Ovary (tissue), 9 donors: ENCODE data around the gene HIVEP3. TPM values are rescaled to one million over a fixed set of nuclear protein-coding genes. Genes with fewer than 3 reads are reported as not detected.

Source experiments
- DNase-seq, 5 donors: peaks; one replicate each; pipeline ENCODE4 v3.0.0-alpha.2; 2019 to 2020
- H3K27ac ChIP-seq, 2 donors: fragments of 200-600 bp; one replicate each; pipeline versions ENCODE4 v1.5.1 to v1.8.0; 2019 to 2022
- H3K27me3 ChIP-seq: fragments of 200-600 bp; one replicate; pipeline ENCODE4 v1.8.0; 2022
- H3K36me3 ChIP-seq: fragments of 200-600 bp; sonication (generic); one replicate; pipeline ENCODE4 v1.5.1; 2019
- H3K4me1 ChIP-seq: one replicate; pipeline ENCODE4 v1.8.1; 2013; ENCODE audit warnings: mild to moderate bottlenecking, moderate library complexity; ENCODE audit not compliant: insufficient read depth
- H3K4me3 ChIP-seq: fragments of 200-600 bp; sonication (generic); one replicate; pipeline ENCODE4 v1.5.1; 2017
- H3K9me3 ChIP-seq, 2 donors: fragments of 200-600 bp in 1 of 2; sonication (generic) in 1 of 2; one replicate each; pipeline versions ENCODE4 v1.5.1 to v1.8.1; 2013 to 2019; ENCODE audit warnings: mild to moderate bottlenecking in 1 of 2, moderate library complexity in 1 of 2
- CTCF ChIP-seq, 3 donors: fragments of 450-650 bp in 2 of 3; fragments of 200-600 bp in 1 of 3; IDR thresholded peaks; one replicate each; pipeline versions ENCODE4 v1.5.1 to v1.8.0; 2016 to 2022; ENCODE audit warnings: antibody characterized with exemption in 3 of 3, mild to moderate bottlenecking in 1 of 3
- EP300 ChIP-seq: sonication (generic); formaldehyde crosslinking; IDR thresholded peaks from one replicate; pipeline ENCODE4 v1.6.1; 2017; ENCODE audit warnings: antibody characterized with exemption
- POLR2A ChIP-seq: fragments of 450-650 bp; IDR thresholded peaks from one replicate; pipeline ENCODE4 v1.6.1; 2017; ENCODE audit warnings: antibody characterized with exemption, mild to moderate bottlenecking, moderate library complexity
- WGBS, 3 donors: extraction: QIAGEN DNeasy Blood & Tissue Kit in 1 of 3; methylation state at CpG; one replicate each; pipeline versions ENCODE4 v1.1.5 to v1.1.7; 2013 to 2017; 5-methylcytosine and 5-hydroxymethylcytosine counted together
- intact Hi-C, 4 donors: fragments of 100-400 bp; cut with DNase I; formaldehyde crosslinking; loops; one replicate each; pipeline versions ENCODE4 v1.11.0 to v1.15.1; 2022 to 2023
- polyA plus RNA-seq, 2 donors: library from polyadenylated mRNA; stranded (reverse); fragments of 200-250 nt in 1 of 2; fragments of 350-450 nt in 1 of 2; fragmentation: Illumina TruSeq in 1 of 2; extraction: RNeasy Lipid Tissue Mini Kit (QIAGEN cat#74804) in 1 of 2; gene quantifications; one replicate each; pipeline ENCODE4 v1.2.3, GENCODE V29; 2013 to 2014
- total RNA-seq, 7 donors: library from RNA; depleted of rRNA in 2 of 7; stranded (reverse); fragments of >200 nt in 2 of 7; fragmentation: NEBNext Ultra II Directional in 3 of 7; extraction: Animal tissue kit (Norgen Biotek cat#: 25700) in 3 of 7; gene quantifications; one replicate each; pipeline versions ENCODE4 v1.1.0 to v1.2.4, GENCODE V29; 2016 to 2023
- donor health status: DM: no; HTN: no; CAD: no; lungs with moderate emphysema.
- donor health status: DM: no; HTN: no; CAD: no.
- donor health status: Bipolar disorder and iron deficiency.
- donor health status: DM: yes; HTN: yes; CAD: no.
- donor health status: DM: no; HTN: no; CAD: no.
- donor health status: DM: yes; HTN: yes; CAD: no.

Gene HIVEP3
- total and polyA plus RNA-seq, 9 donors = 3.0 to 7.5 (median 5.2) TPM

DNA sequence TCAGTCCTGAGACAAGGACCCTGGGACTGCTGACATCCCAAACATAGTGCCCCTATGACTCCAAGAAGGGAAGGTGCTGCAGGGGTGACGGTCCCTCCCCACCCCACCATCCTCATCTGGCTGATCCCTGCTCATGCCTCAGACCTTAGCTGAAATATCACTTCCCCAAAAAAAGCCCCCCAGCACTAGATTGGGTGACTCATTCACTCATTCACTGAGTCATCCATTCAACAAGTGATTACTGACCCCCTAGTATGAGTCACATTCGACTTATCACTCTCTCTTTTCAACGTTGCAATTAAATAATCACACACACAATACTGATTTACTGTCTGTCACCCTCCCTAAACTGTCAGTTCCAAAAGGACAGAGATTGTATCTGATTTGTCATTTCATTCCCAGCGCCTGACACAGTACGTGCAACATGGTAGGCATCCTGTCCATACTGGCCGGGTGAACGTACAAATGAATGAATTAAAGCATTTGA is 48.6 kb downstream of the HIVEP3 start:
- WGBS, 3 donors = 59 to 65% (median 64%) methylated on average over 7 of the region's 7 CpGs
- Histone ChIP-seq H3K4me3 (no peak overlapping the region), H3K4me1 (peaks cover 14% of the 10 kb centered on the region), H3K9me3 (no peaks in the 10 kb centered on the region), H3K27ac (no peak overlapping the region), H3K36me3 (no peaks in the 10 kb centered on the region), H3K27me3 (no peaks in the 10 kb centered on the region)
- TF ChIP-seq POLR2A (no peak), CTCF (IDR thresholded peaks at IDR 0.05) (no peak), EP300 (no peak)
- intact Hi-C loops = no loop called here
- no peak for DNase-seq

GRCh38 chr1:41868241-41868998 is 50.3 kb downstream of the HIVEP3 start:
- DNase-seq = no peak
- peaks cover 11% of the 10 kb centered on the region for H3K4me1 ChIP-seq
- WGBS, 3 donors = 89 to 90% (median 89%) methylated on average over 6 of the region's 6 CpGs
- intact Hi-C loops = no loop called here
- no peak overlapping the region for H3K27ac ChIP-seq
- no peak overlapping the region for H3K4me3 ChIP-seq
- TF ChIP-seq EP300 = no peak
- no peak for TF ChIP-seq POLR2A
- no peak for TF ChIP-seq CTCF (IDR thresholded peaks at IDR 0.05)
- no peaks in the 10 kb centered on the region for H3K36me3 ChIP-seq
- H3K27me3 ChIP-seq = no peaks in the 10 kb centered on the region
- no peaks in the 10 kb centered on the region for H3K9me3 ChIP-seq

DNA sequence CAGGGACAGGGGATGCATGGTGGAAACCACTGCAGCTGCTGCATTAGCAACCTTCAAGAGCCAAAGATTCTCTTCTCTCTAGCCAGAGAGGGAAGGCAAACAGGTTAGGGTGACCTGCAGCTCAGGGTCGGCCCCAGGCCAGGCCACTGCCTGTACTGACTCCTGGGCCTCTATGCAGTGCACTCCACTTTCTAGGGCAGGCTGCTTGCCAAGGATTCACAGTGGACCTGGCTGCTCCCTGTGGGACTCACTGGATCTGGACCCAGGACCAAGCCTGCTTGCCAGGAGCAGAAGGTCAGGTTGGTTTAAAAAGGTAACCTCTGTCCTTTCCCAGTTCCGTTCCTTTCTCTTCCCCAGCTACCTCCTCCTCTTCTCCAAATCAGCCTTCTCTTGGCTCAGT is 52.4 kb downstream of the HIVEP3 start:
- no peak for TF ChIP-seq POLR2A
- TF ChIP-seq CTCF (IDR thresholded peaks at IDR 0.05) = no peak
- no peak for TF ChIP-seq EP300
- peak in 4 of 5 donors; percentile 18 to 67 (median 36) for DNase-seq
- H3K9me3 ChIP-seq = no peaks in the 10 kb centered on the region
- intact Hi-C loops = no loop called here
- H3K27ac ChIP-seq = no peak overlapping the region
- H3K4me1 ChIP-seq = peaks cover 11% of the 10 kb centered on the region
- no peaks in the 10 kb centered on the region for H3K27me3 ChIP-seq
- H3K36me3 ChIP-seq = no peaks in the 10 kb centered on the region
- H3K4me3 ChIP-seq = no peak overlapping the region
- WGBS, 3 donors = 38 to 49% (median 41%) methylated on average over 2 of the region's 2 CpGs

DNA sequence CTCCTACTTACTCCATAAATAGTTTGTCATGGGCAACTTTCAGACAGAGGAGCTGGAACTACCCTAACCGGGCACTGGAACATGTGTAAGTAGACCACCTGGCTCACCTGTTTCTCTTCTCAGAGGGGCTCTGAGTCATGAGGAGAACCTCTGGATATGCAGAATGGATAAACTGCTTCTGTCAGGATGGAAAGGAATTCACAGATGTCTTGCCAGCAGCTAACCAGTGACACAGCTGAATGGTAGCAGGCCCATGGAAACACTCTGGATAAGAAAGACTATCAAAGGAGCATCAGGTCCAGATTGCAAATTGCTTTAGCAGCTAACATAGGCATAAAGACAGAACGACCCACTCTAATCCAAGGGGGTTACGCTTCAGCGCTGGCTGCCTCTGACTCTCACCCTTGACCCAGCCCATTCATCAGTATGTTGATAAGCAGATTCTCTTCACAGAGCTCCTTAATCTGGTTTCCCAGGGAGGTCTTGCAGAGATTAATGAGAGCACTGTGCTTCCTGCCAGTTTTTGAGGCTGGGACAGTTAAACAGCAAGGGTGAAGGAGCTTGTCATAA is 54.2 kb downstream of the HIVEP3 start:
- H3K27ac ChIP-seq = no peak overlapping the region
- TF ChIP-seq CTCF (IDR thresholded peaks at IDR 0.05) (no peak), EP300 (no peak)
- WGBS, 3 donors = 84 to 91% (median 86%) methylated on average over 4 of the region's 4 CpGs
- DNase-seq = no peak
- no peaks in the 10 kb centered on the region for H3K27me3 ChIP-seq
- intact Hi-C loops = no loop called here
- H3K4me3 ChIP-seq = no peak overlapping the region
- H3K36me3 ChIP-seq = no peaks in the 10 kb centered on the region
- peaks cover 11% of the 10 kb centered on the region for H3K4me1 ChIP-seq
- no peaks in the 10 kb centered on the region for H3K9me3 ChIP-seq
